ENCODE data around the gene CMIP.
"Not testable (repeated sequence)": the region's sequence is repeated elsewhere in the genome, so short reads cannot be mapped to it uniquely, and the experiment has no call there.

CMIP gene

GRCh38 chr16:81733295-81733694 is 288.7 kb downstream of the CMIP start:
- H3K4me3 ChIP-seq (replicated peaks in 1 of 2; ENCODE audit: low read depth in 2 of 2, low read length in 2 of 2) = no peak overlapping the region
- DNase-seq (ENCODE audit: low read depth in 2 of 2) = no peak
- TF ChIP-seq, protein P1, sequence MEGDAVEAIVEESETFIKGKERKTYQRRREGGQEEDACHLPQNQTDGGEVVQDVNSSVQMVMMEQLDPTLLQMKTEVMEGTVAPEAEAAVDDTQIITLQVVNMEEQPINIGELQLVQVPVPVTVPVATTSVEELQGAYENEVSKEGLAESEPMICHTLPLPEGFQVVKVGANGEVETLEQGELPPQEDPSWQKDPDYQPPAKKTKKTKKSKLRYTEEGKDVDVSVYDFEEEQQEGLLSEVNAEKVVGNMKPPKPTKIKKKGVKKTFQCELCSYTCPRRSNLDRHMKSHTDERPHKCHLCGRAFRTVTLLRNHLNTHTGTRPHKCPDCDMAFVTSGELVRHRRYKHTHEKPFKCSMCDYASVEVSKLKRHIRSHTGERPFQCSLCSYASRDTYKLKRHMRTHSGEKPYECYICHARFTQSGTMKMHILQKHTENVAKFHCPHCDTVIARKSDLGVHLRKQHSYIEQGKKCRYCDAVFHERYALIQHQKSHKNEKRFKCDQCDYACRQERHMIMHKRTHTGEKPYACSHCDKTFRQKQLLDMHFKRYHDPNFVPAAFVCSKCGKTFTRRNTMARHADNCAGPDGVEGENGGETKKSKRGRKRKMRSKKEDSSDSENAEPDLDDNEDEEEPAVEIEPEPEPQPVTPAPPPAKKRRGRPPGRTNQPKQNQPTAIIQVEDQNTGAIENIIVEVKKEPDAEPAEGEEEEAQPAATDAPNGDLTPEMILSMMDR (IDR thresholded peaks at IDR 0.05; ENCODE audit: low read depth, low read length) = no peak

- no peak overlapping the region for H3K4me3 ChIP-seq (replicated peaks in 1 of 2; ENCODE audit: low read depth in 2 of 2, low read length in 2 of 2)
- TF ChIP-seq, protein P1 (IDR thresholded peaks at IDR 0.05; ENCODE audit: low read depth, low read length) = no peak
- no peak for DNase-seq (ENCODE audit: low read depth in 2 of 2)
Observed at GRCh38 chr16:81734632-81735434, 290.2 kb downstream of the CMIP start.

DNA sequence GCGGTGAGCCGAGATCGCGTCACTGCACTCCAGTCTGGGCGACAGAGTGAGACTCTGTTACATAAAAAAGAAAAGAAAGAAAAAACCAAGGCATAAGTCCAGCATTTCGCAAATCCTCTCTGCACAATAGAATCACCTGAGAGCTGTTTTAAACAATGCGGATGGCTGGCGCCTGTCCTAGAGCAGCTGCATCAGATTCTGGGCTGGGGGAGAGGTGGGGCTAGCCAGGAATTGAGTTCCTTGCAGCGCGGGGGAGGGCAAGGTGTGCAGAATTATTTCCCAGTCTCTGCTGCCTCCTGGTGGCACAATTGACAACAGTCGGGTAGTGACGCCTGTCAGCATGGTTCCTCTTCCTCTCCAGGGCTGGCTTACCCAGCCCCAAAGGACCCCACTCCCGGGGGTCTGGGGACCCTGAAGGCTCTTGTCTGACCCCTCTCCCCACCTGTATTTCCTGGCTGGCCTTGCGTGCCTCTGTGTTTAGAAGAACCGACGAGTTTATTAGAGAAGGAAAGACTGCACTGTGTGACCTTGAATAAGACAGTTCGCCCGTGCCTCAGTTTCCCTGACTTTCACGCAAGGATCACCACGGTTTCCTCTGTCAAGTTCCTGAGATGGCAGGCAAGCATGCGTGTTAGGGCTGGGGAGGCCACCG is 293.4 kb downstream of the CMIP start:
- TF ChIP-seq, protein P1 (IDR thresholded peaks at IDR 0.05; ENCODE audit: low read depth, low read length) = peak; percentile 70
- no peak overlapping the region for H3K4me3 ChIP-seq (replicated peaks in 1 of 2; ENCODE audit: low read depth in 2 of 2, low read length in 2 of 2)
- DNase-seq (ENCODE audit: low read depth in 2 of 2) = peak; percentile 86 to 92

DNA sequence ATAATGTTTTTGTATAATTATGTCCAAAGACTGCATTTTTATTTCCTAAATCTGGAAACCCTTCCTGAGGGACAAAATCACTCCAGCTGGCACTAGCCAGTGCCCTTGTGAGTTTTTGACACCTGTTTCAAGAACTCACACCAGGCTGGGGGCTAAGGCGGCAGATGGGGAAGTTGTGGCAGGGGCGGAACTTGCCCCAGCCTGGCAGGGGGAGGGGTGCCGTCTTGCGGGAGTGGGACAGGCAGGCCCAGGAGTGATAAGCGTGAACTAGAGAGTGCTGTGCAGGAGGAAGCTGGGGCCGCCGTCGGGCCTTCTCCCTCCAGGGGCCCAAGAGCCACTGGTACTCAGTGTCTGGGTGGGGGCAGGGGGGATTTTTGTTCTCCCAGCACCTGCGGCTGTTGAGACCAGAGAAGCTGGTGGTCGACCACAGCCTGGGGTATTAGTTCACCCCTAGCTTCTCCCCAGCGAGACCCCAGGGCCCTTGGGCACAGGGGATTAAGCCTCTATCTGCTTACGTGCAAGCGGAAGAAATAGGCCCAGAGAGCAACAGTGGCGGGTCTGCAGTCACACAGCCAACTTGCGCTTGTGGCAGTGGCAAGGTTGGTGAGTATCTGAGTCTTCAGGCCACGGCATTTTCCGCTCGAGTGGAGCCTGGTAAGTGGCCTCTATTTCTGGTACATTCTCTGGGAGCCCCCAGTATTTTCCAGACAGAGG is 294.3 kb downstream of the CMIP start:
- no peak overlapping the region for H3K4me3 ChIP-seq (replicated peaks in 1 of 2; ENCODE audit: low read depth in 2 of 2, low read length in 2 of 2)
- no peak for DNase-seq (ENCODE audit: low read depth in 2 of 2)
- TF ChIP-seq, protein P1 (IDR thresholded peaks at IDR 0.05; ENCODE audit: low read depth, low read length) = no peak

GRCh38 chr16:81739503-81739902 is 294.9 kb downstream of the CMIP start:
- no peak overlapping the region for H3K4me3 ChIP-seq (replicated peaks in 1 of 2; ENCODE audit: low read depth in 2 of 2, low read length in 2 of 2)
- TF ChIP-seq, protein P1 (IDR thresholded peaks at IDR 0.05; ENCODE audit: low read depth, low read length) = no peak
- DNase-seq (ENCODE audit: low read depth in 2 of 2) = no peak

DNA sequence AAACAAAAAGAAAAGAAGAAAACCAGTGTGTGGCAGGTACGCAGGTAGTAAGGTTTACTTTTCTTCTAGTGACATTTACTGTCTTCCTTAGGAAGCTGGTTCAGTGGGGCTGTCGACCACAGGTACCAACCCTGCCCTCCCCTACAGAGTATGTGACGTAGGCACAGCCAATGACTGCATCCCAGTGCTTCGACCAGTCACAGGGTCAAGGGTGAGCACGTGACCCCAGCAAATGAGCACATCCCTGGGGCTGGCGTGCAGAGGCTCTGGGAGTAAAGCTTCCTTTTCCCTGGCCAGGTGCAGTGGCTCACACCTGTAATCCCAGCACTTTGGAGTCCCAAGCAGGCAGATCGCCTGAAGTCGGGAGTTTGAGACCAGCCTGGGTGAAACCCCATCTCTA is 295.6 kb downstream of the CMIP start:
- H3K4me3 ChIP-seq (replicated peaks in 1 of 2; ENCODE audit: low read depth in 2 of 2, low read length in 2 of 2) = no peak overlapping the region
- DNase-seq (ENCODE audit: low read depth in 2 of 2) = no peak
- TF ChIP-seq, protein P1 (IDR thresholded peaks at IDR 0.05; ENCODE audit: low read depth, low read length) = no peak

GRCh38 chr16:81741430-81741770 is 296.8 kb downstream of the CMIP start:
- DNase-seq (ENCODE audit: low read depth in 2 of 2); H3K4me3 ChIP-seq (replicated peaks in 1 of 2; ENCODE audit: low read depth in 2 of 2, low read length in 2 of 2): not testable (repeated sequence)

Data from cardiac fibroblast (primary cell).